WI38 (cell line): ENCODE measurements around the gene ZNF592.

Source experiments
- H3K4me3 ChIP-seq: 2 replicates; pipeline ENCODE4 v1.5.1; 2011; ENCODE audit warnings: low read depth, mild to moderate bottlenecking, control low read depth, low read length
- CTCF ChIP-seq: IDR thresholded peaks from 2 replicates; pipeline ENCODE4 v1.5.1; 2012; ENCODE audit warnings: low read depth, mild to moderate bottlenecking, control low read depth, low read length

The ZNF592 gene

GRCh38 chr15:84823282-84823878, 75.0 kb downstream of the ZNF592 start:
- no peak for TF ChIP-seq CTCF

DNA sequence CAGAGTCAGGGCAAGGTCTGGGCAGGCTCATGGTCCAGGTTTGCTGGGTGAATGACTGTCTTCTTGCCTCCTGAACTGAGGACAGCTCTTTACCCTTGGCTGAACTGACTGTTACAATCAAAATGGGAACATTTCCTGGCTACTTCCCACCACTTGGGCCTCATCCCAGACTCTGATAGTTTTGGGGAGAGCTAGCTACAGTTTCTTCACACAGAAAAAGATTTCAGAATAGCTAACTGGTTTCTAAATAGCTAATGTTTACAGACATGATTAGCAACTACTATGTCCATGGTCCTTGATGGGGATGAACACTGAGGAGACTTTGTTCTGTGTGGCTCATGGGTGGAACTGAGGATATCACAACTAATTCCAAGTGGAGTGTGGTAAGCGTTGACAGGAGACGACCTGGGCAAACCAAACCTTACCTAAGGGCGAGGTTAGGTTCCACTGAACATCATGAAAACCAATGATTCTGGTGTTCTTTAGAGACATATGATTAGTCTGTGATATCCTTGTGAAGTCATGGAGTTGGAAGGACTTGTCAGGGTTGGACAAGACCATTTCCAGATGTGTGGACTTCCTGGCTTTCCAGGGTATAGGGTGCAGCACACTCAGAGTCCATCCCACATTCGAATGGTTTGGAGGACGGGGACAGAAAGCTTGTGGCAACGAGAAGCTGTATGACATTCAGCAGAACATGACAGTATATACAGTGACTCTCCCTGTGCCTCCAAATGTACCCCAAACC, 76.0 kb downstream of the ZNF592 start:
- H3K4me3 ChIP-seq, result no peak overlapping the region
- no peak for TF ChIP-seq CTCF

More at GRCh38 chr15:84823282-84823878, 75.0 kb downstream of the ZNF592 start:
- H3K4me3 ChIP-seq, result no peak overlapping the region

- no peak overlapping the region for H3K4me3 ChIP-seq
These were observed 78.0 kb downstream of the ZNF592 start for GRCh38 chr15:84826369-84826823.

GRCh38 chr15:84827246-84827645, 78.9 kb downstream of the ZNF592 start:
- no peak overlapping the region for H3K4me3 ChIP-seq
- no peak for TF ChIP-seq CTCF

More at GRCh38 chr15:84826369-84826823, 78.0 kb downstream of the ZNF592 start:
- no peak for TF ChIP-seq CTCF

DNA sequence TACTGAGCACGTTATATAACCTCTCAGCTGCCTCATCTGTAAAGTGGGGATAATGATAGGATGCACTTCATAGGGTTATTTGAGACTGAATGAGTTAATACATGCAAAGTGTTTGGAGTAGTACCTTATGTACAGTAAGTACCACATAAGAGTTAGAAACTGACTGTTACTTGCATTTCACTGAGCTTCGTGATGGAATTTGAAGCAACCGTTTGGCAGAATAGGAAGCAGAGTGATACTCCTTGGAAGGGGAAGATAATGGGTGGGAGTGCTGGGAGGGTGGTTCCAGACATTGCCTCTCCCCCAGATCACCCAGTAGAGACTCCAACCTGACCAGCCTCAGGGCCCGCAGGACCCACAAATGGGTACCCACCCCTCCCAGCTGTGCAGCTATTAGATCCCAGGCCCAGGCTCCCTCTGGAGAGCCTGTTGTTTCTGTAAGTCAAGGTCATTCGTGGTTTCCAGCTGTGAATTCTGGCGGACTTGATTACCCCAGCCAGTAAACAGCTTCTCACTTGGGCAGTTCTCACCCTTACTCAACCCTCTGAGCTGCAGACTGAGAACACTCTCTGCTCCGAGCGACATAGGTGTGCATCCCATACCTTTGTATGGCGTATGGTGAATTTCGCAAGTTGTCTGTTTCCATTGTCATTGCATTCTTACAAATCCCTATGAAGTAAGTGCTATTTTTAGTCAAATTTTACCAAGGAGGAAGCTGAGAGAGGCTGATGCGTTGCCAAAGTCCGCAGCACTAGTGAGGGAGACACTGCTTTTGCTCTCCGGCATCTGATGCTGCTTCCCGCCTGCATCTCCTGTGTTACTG, 79.9 kb downstream of the ZNF592 start:
- TF ChIP-seq CTCF, result no peak
- H3K4me3 ChIP-seq, result no peak overlapping the region

DNA sequence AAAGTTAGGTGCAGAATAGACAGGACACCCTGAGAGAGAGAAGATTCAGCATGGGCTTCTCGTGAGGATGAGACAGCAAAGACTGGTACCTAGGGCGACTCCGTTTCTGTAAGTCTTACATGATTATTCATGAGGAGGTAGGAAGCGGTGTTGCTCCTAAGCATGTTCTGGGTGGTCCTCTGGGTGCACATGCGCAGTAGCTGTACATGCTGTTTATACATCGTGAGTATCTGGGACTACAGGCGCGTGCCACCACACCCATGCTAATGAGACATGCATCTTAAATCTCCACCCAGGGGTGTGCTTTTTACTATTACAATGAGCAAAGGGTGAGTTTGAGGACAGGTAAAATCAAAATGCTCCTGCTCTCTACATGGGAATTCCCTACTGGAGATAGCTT, 81.0 kb downstream of the ZNF592 start:
- H3K4me3 ChIP-seq, result no peak overlapping the region
- TF ChIP-seq CTCF, result no peak
